GM23338 (cell line): Measurements from ENCODE around the gene SKIC2. TPM values are rescaled to one million over a fixed set of nuclear protein-coding genes. Genes with fewer than 3 reads are reported as not detected.
"Not testable (repeated sequence)": the region's sequence is repeated elsewhere in the genome, so short reads cannot be mapped to it uniquely, and the experiment has no call there.

Experiments used
- ATAC-seq: fragments of 200-7000 bp; cut with Tn5 transposase; 3 replicates; pipeline ENCODE4 v1.9.1; 2020
- DNase-seq: peaks from one replicate; pipeline ENCODE4 v3.0.0-alpha.2; 2015; ENCODE audit warnings: low spot score
- H2AFZ ChIP-seq: fragments of 200-600 bp; sonication (generic); 2 replicates; pipeline ENCODE4 v1.8.0; 2016; ENCODE audit warnings: antibody characterized with exemption, mild to moderate bottlenecking, moderate library complexity
- H3F3A ChIP-seq: fragments of 200-600 bp; sonication (generic); replicated peaks from 2 replicates; pipeline ENCODE4 v1.8.0; 2017; ENCODE audit warnings: antibody characterized with exemption, mixed run types, low read depth
- H3K27ac ChIP-seq: fragments of 200-600 bp; sonication (generic); 2 replicates; pipeline ENCODE4 v1.6.1; 2016; ENCODE audit warnings: low read depth
- H3K27me3 ChIP-seq: fragments of 200-600 bp; sonication (generic); 2 replicates; pipeline ENCODE4 v1.8.0; 2016; ENCODE audit warnings: mild to moderate bottlenecking, mixed run types, moderate library complexity; ENCODE audit not compliant: insufficient read depth
- H3K36me3 ChIP-seq: fragments of 200-600 bp; sonication (generic); 2 replicates; pipeline ENCODE4 v1.8.0; 2016; ENCODE audit warnings: mild to moderate bottlenecking; ENCODE audit not compliant: insufficient read depth
- H3K4me1 ChIP-seq: fragments of 200-600 bp; sonication (generic); 2 replicates; pipeline ENCODE4 v1.8.0; 2016; ENCODE audit warnings: mild to moderate bottlenecking, moderate library complexity; ENCODE audit not compliant: insufficient read depth
- H3K4me2 ChIP-seq: fragments of 200-600 bp; sonication (generic); 2 replicates; pipeline ENCODE4 v1.7.1; 2017; ENCODE audit warnings: mixed run types
- H3K4me3 ChIP-seq: fragments of 200-600 bp; sonication (generic); 2 replicates; pipeline ENCODE4 v1.6.1; 2016; ENCODE audit warnings: mixed run types
- H3K79me2 ChIP-seq: fragments of 200-600 bp; sonication (generic); replicated peaks from 2 replicates; pipeline ENCODE4 v1.8.0; 2017; ENCODE audit warnings: mild to moderate bottlenecking; ENCODE audit not compliant: insufficient read depth
- H3K9me2 ChIP-seq: fragments of 200-600 bp; sonication (generic); 2 replicates; pipeline ENCODE4 v1.8.0; 2017; ENCODE audit not compliant: insufficient read depth
- H4K20me1 ChIP-seq: fragments of 200-600 bp; sonication (generic); replicated peaks from 2 replicates; pipeline ENCODE4 v1.8.0; 2017; ENCODE audit warnings: mild to moderate bottlenecking; ENCODE audit not compliant: insufficient read depth
- H3K27ac Mint-ChIP-seq: 2 replicates; pipeline ENCODE4 v1.8.0; 2020; ENCODE audit warnings: inconsistent platforms, mild to moderate bottlenecking, moderate library complexity, mixed read lengths
- H3K27me3 Mint-ChIP-seq: 3 replicates; pipeline ENCODE4 v1.8.0; 2022; ENCODE audit warnings: low read depth, mild to moderate bottlenecking, moderate library complexity, mixed read lengths, inconsistent platforms; ENCODE audit not compliant: insufficient read depth, poor library complexity
- H3K36me3 Mint-ChIP-seq: 3 replicates; pipeline ENCODE4 v1.8.0; 2021; ENCODE audit warnings: low read depth, mild to moderate bottlenecking, inconsistent platforms, moderate library complexity, mixed read lengths
- H3K4me1 Mint-ChIP-seq: 3 replicates; pipeline ENCODE4 v1.8.0; 2020; ENCODE audit warnings: mild to moderate bottlenecking, inconsistent platforms, mixed read lengths
- H3K4me3 Mint-ChIP-seq: 3 replicates; pipeline ENCODE4 v1.8.0; 2021; ENCODE audit warnings: moderate library complexity, mild to moderate bottlenecking, inconsistent platforms, mixed read lengths
- H3K9me3 Mint-ChIP-seq: 3 replicates; pipeline ENCODE4 v1.8.0; 2020; ENCODE audit warnings: moderate library complexity, mild to moderate bottlenecking, inconsistent platforms, mixed read lengths
- JUNB ChIP-seq: IDR thresholded peaks from one replicate; pipeline ENCODE4 v1.6.1; 2016; ENCODE audit warnings: antibody characterized with exemption; ENCODE audit not compliant: unreplicated experiment
- NANOG ChIP-seq: IDR thresholded peaks from 2 replicates; pipeline ENCODE4 v1.6.1; 2016; ENCODE audit warnings: antibody characterized with exemption, borderline replicate concordance
- ZNF331 ChIP-seq: fragments of 250-450 bp; sonication (Bioruptor Pico); IDR thresholded peaks from 2 replicates; pipeline ENCODE4 v1.5.0; 2020; ENCODE audit warnings: low read depth, mild to moderate bottlenecking, moderate library complexity
- ZNF462 ChIP-seq: fragments of 250-450 bp; sonication (Bioruptor Pico); IDR thresholded peaks from 2 replicates; pipeline ENCODE4 v1.5.0; 2020; ENCODE audit warnings: mild to moderate bottlenecking, moderate library complexity
- polyA plus RNA-seq: library from polyadenylated mRNA; unstranded; fragments of >200 nt; fragmentation: Nextera tagmentation; extraction: Ambion mirVana; gene quantifications from 2 replicates; pipeline ENCODE4 v1.2.1, GENCODE V29; 2016
- total RNA-seq: library from RNA; depleted of rRNA; stranded (reverse); fragments of >200 nt; shearing (Covaris generic); gene quantifications from 2 replicates; pipeline ENCODE4 v1.2.3, GENCODE V29; 2014
- TF ChIP-seq, protein P1 (sequence below), 2 experiments: fragments of 200-600 bp in 1 of 2; sonication (generic) in 1 of 2; conservative IDR thresholded peaks; 2 replicates each; pipeline versions ENCODE4 v1.5.1 to v1.6.1; 2016 to 2017; ENCODE audit warnings: antibody characterized with exemption in 2 of 2, low read depth in 2 of 2, mild to moderate bottlenecking in 2 of 2, moderate library complexity in 1 of 2
- TF ChIP-seq, protein P2 (sequence below): IDR thresholded peaks from 2 replicates; pipeline ENCODE4 v1.6.1; 2016; ENCODE audit warnings: antibody characterized with exemption

SKIC2 gene
- total and polyA plus RNA-seq, 2 experiments from 2014 or later: 21.6 to 47.2 TPM

DNA sequence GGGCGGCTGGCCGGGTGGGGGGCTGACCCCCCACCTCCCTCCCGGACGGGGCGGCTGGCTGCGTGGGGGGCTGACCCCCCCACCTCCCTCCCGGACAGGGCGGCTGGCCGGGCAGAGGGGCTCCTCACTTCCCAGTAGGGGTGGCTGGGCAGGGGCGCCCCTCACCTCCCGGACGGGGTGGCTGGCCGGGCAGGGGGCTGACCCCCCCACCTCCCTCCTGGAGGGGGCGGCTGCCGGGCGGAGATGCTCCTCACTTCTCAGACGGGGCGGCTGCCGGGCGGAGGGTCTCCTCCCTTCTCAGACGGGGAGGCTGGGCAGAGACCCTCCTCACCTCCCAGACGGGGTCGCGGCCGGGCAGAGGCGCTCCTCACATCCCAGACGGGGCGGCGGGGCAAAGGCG, 17.1 kb downstream of the SKIC2 start:
- H3K27ac Mint-ChIP-seq, H3K4me1 Mint-ChIP-seq, H3K4me1 ChIP-seq, H3K36me3 ChIP-seq, H3K27me3 ChIP-seq, H3K4me2 ChIP-seq, ATAC-seq, H3K27ac ChIP-seq, H2AFZ ChIP-seq, H4K20me1 ChIP-seq, H3K4me3 ChIP-seq, H3F3A ChIP-seq, DNase-seq, H3K9me2 ChIP-seq, H3K4me3 Mint-ChIP-seq: not testable (repeated sequence)
- Mint-ChIP-seq H3K27me3 (peaks cover 12% of the 10 kb centered on the region), H3K36me3 (peaks cover 42% of the 10 kb centered on the region; the same call in 2 of the 3 replicates), H3K9me3 (peaks cover 35% of the 10 kb centered on the region)
- H3K79me2 ChIP-seq: peaks cover 11% of the 10 kb centered on the region

DNA sequence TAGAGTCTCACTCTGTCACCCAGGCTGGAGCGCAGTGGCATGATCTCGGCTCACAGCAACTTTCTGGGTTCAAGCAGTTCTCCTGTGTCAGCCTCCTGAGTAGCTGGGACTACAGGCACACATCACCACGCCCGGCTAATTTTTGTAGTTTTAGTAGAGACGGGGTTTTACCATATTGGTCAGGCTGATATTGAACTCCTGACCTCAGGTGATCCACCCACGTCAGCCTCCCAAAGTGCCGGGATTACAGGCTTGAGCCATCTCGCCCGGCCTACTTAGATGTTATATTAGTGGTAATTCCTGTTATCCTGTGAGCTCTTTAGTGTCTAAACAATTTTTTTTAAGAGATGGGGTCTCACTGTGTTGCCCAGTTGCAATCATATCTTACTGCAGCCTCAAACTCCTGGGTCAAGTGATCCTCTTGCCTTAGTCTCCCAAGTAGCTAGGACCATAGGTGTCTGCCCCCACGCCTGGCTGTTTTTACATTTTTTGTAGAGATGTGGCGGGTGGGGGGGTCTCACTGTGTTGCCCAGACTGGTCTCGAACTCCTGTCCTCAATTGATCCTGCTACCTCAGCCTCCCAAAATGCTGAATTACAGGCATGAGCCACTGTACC, 18.9 kb downstream of the SKIC2 start:
- H3K79me2 ChIP-seq: peaks cover 7% of the 10 kb centered on the region
- H3K27me3 ChIP-seq: no peaks in the 10 kb centered on the region
- DNase-seq (no peak), ATAC-seq (no peak)
- H3K4me2 ChIP-seq: no peak overlapping the region
- peaks cover 5% of the 10 kb centered on the region for H3K4me1 Mint-ChIP-seq
- no peaks in the 10 kb centered on the region for H3K9me2 ChIP-seq
- peaks cover 35% of the 10 kb centered on the region for H3K9me3 Mint-ChIP-seq
- H4K20me1 ChIP-seq: no peaks in the 10 kb centered on the region; the same call in 1 of the 2 replicates
- H3F3A ChIP-seq: peaks cover 4% of the 10 kb centered on the region
- TF ChIP-seq, protein P1, sequence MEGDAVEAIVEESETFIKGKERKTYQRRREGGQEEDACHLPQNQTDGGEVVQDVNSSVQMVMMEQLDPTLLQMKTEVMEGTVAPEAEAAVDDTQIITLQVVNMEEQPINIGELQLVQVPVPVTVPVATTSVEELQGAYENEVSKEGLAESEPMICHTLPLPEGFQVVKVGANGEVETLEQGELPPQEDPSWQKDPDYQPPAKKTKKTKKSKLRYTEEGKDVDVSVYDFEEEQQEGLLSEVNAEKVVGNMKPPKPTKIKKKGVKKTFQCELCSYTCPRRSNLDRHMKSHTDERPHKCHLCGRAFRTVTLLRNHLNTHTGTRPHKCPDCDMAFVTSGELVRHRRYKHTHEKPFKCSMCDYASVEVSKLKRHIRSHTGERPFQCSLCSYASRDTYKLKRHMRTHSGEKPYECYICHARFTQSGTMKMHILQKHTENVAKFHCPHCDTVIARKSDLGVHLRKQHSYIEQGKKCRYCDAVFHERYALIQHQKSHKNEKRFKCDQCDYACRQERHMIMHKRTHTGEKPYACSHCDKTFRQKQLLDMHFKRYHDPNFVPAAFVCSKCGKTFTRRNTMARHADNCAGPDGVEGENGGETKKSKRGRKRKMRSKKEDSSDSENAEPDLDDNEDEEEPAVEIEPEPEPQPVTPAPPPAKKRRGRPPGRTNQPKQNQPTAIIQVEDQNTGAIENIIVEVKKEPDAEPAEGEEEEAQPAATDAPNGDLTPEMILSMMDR (conservative IDR thresholded peaks at IDR 0.05; ENCODE audit: low read depth in 2 of 2): no peak
- TF ChIP-seq JUNB (no peak), ZNF331 (CRISPR knock-in tag) (no peak), NANOG (no peak), ZNF462 (no peak)
- TF ChIP-seq, protein P2, sequence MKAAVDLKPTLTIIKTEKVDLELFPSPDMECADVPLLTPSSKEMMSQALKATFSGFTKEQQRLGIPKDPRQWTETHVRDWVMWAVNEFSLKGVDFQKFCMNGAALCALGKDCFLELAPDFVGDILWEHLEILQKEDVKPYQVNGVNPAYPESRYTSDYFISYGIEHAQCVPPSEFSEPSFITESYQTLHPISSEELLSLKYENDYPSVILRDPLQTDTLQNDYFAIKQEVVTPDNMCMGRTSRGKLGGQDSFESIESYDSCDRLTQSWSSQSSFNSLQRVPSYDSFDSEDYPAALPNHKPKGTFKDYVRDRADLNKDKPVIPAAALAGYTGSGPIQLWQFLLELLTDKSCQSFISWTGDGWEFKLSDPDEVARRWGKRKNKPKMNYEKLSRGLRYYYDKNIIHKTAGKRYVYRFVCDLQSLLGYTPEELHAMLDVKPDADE: no peak
- H3K4me1 ChIP-seq: peaks cover 3% of the 10 kb centered on the region
- no peak overlapping the region for H2AFZ ChIP-seq
- no peak overlapping the region for H3K27ac Mint-ChIP-seq
- peaks cover 39% of the 10 kb centered on the region; the same call in 2 of the 3 replicates for H3K36me3 Mint-ChIP-seq
- no peaks in the 10 kb centered on the region for H3K36me3 ChIP-seq
- no peak overlapping the region for H3K27ac ChIP-seq
- no peak overlapping the region for H3K4me3 ChIP-seq
- H3K27me3 Mint-ChIP-seq: peaks cover 2% of the 10 kb centered on the region
- H3K4me3 Mint-ChIP-seq: no peak overlapping the region
